ENCODE measurements around the gene MDC1. TPM values are rescaled to one million over a fixed set of nuclear protein-coding genes. Genes with fewer than 3 reads are reported as not detected.

MDC1 gene
- total RNA-seq, 1 experiment from 2014 or later, result 77.6 TPM

DNA sequence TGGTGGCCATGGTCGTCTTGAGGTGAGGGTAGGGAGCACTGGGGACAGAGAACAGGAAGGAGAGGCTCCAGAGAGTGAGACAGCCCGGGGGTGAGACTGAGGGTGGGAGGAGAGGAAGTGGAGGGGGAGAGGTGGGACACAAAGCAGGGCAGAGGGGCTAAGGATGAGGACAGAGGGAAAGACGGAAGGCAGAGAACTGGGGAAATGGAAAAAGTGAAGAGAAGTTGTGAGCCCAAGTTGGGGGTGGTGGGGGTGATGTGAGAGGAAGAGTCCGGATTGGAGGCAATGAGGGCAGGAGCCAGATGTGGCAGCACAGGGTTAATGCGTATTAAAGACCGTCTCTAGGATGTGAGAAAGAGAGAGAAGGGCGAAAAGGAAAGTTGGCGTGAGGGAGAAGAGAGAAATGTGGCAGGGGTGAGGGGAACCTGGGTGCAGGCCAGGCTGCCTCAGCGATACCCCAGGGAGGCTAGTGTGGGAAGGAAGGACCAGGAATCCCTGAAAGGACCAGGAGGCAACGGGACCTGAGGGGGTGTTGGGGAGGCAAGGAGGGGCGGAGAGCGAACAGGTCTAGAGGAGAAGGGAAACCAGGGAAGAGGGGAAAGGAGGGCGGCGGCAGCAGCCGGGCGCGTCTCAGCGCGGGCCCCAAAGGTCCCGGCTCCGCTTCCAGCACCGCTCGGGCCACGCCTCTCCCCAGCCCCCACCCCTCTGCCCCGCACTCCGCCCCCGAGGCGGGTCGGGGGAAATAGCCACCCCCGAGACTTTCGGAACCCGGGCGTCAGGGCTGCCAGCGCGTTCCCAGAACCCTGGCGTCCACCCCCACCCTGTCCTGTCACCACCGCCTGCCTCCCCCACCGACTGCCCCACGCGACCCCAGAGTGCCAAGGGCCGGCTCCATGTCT lies 30.8 kb downstream of the MDC1 start, which contains the start of gene PPP1R18:
Gene PPP1R18 (minus strand): TSS at position 637 of the 899 bp plus-strand sequence. CDS start 627 bp downstream, at position 10.
- no peaks in the 10 kb centered on the region for H3K27me3 ChIP-seq (ENCODE audit: insufficient read depth, low read length)
- no peak within 1 kb of the TSS for H4K5ac ChIP-seq (ENCODE audit: insufficient read length, low read depth, low read length)
- no peak within 1 kb of the TSS for H3K14ac ChIP-seq (ENCODE audit: insufficient read depth, low read length)
- Mint-ChIP-seq H3K4me3 (peak within 1 kb of the TSS; percentile 86 to 88), H3K27me3 (ENCODE audit: low read depth) (peaks cover 3% of the 10 kb centered on the region; the same call in 1 of the 2 replicates), H3K36me3 (ENCODE audit: insufficient read depth in 1 of 3, low read depth in 3 of 3) (peaks cover 4 to 23% (median 15%) of the 10 kb centered on the region in 3 experiments; a peak in 5 of 7 replicates), H3K9me3 (no peaks in the 10 kb centered on the region; a peak in 1 of 5 replicates), H3K4me1 (peaks cover 69 to 71% of the 10 kb centered on the region in 2 experiments), H3K27ac (peak within 1 kb of the TSS; percentile 75 to 90 (median 90))
- H2AK5ac ChIP-seq (ENCODE audit: insufficient read length, low read length), result no peak within 1 kb of the TSS
- no peak within 1 kb of the TSS for H2BK120ac ChIP-seq (ENCODE audit: low read depth, low read length, poor library complexity, severe bottlenecking)
- no peak within 1 kb of the TSS for H2BK20ac ChIP-seq (ENCODE audit: low read depth, low read length, poor library complexity, severe bottlenecking)
- no peak for TF ChIP-seq CTCF (conservative IDR thresholded peaks at IDR 0.05)
- H2BK12ac ChIP-seq (ENCODE audit: insufficient read length, low read depth, low read length), result no peak within 1 kb of the TSS
- H3K79me2 ChIP-seq (ENCODE audit: insufficient read depth, low read length), result peaks cover 2% of the 10 kb centered on the region; the same call in 1 of the 2 replicates
- H3K4me1 ChIP-seq (ENCODE audit: insufficient read depth, low read length), result peaks cover 17% of the 10 kb centered on the region; the same call in 1 of the 2 replicates
- WGBS (ENCODE audit: extremely low coverage, insufficient read length, low lambda C conversion rate), result no CpG with 5 or more reads among the region's 41 CpGs
- no peak within 1 kb of the TSS for H2AFZ ChIP-seq (ENCODE audit: low read length)
- H3K79me1 ChIP-seq (ENCODE audit: insufficient read depth, low read depth, low read length, poor library complexity, severe bottlenecking), result no peaks in the 10 kb centered on the region
- peak within 1 kb of the TSS; percentile 74 for H3K4me2 ChIP-seq (ENCODE audit: insufficient read depth, insufficient read length, low read length)
- no peak within 1 kb of the TSS for H3K56ac ChIP-seq (ENCODE audit: insufficient read length, low read depth, low read length)
- H3K9me3 ChIP-seq (ENCODE audit: control insufficient read depth, low read depth, low read length), result no peaks in the 10 kb centered on the region
- DNase-seq, result no peak
- H3K27ac ChIP-seq (ENCODE audit: insufficient read length, low read depth, low read length), result no peak within 1 kb of the TSS
- no peak within 1 kb of the TSS for H3T11ph ChIP-seq (ENCODE audit: low read length)
- no peak within 1 kb of the TSS for H3K4ac ChIP-seq (ENCODE audit: low read depth, low read length)
- H2BK15ac ChIP-seq (ENCODE audit: low read depth, low read length), result no peak within 1 kb of the TSS
- peak within 1 kb of the TSS; percentile 35 for H3K9ac ChIP-seq (ENCODE audit: extremely low read depth, insufficient read length, low read length)
- no peak within 1 kb of the TSS for H4K91ac ChIP-seq (ENCODE audit: insufficient read length, low read depth, low read length)
- no peak within 1 kb of the TSS for H3K18ac ChIP-seq (ENCODE audit: insufficient read length, low read depth, low read length)
- H4K8ac ChIP-seq (replicated peaks; ENCODE audit: insufficient read length, low read depth, low read length), result no peak within 1 kb of the TSS
- no peak within 1 kb of the TSS for H3K23ac ChIP-seq (ENCODE audit: insufficient read length, low read depth, low read length)
- peaks cover 33% of the 10 kb centered on the region for H3K23me2 ChIP-seq (ENCODE audit: insufficient read length, low read depth, low read length, poor library complexity, severe bottlenecking)
- H4K20me1 ChIP-seq (ENCODE audit: control insufficient read depth, insufficient read depth, insufficient read length), result no peaks in the 10 kb centered on the region
- H2BK5ac ChIP-seq (ENCODE audit: insufficient read length, low read length), result no peak within 1 kb of the TSS

Data from H9 (cell line).